C4-2B (cell line): ENCODE data around the gene TPSAB1.

Experiments
- H3K27ac ChIP-seq: fragments of 450-650 bp; 2 replicates; pipeline ENCODE4 v1.5.1; 2017
- ZFX ChIP-seq: fragments of 450-650 bp; IDR thresholded peaks from 2 replicates; pipeline ENCODE4 v1.6.1; 2017
- TF ChIP-seq, protein P1 (sequence below): fragments of 450-650 bp; conservative IDR thresholded peaks from 2 replicates; pipeline ENCODE4 v1.5.1; 2017; ENCODE audit warnings: mild to moderate bottlenecking

TPSAB1 gene

DNA sequence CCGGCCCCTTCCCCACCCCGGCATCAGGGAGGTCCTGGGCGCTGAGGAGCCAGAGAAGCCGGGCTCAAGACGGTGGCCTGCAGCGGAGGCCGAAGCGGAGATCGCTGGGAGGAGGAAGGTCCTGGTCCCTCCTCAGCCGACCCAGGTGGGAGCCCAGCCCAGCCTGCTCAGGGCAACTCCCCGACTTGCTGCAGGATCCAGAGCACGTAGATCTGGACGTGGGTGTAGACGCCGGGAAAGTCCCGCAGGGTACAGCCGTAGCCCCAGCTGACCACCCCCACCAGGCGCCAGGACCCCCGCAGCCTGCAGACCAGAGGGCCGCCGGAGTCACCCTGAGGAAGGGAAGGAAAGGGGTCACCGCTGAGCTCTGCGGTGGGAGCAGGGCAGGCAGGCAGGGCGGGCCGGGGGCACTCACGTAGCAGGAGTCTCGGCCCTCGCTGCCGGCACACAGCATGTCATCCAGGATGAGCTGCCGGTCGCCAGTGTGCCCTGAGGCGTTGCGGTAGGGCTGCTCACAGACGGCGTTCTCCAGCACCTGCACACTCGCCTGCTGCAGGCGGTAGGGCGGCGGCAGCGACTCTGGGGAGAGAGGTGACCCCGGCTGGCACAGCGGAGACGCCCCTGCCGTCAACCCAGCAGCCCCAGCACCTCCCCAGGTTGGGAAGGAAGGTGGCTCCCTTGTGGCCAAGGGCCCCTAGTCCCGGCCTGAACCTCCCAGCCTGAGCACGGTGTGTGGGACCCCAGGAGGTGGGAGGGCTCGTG is 20.8 kb downstream of the TPSAB1 start:
- TF ChIP-seq, protein P1, sequence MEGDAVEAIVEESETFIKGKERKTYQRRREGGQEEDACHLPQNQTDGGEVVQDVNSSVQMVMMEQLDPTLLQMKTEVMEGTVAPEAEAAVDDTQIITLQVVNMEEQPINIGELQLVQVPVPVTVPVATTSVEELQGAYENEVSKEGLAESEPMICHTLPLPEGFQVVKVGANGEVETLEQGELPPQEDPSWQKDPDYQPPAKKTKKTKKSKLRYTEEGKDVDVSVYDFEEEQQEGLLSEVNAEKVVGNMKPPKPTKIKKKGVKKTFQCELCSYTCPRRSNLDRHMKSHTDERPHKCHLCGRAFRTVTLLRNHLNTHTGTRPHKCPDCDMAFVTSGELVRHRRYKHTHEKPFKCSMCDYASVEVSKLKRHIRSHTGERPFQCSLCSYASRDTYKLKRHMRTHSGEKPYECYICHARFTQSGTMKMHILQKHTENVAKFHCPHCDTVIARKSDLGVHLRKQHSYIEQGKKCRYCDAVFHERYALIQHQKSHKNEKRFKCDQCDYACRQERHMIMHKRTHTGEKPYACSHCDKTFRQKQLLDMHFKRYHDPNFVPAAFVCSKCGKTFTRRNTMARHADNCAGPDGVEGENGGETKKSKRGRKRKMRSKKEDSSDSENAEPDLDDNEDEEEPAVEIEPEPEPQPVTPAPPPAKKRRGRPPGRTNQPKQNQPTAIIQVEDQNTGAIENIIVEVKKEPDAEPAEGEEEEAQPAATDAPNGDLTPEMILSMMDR = no peak
- no peak for TF ChIP-seq ZFX
- H3K27ac ChIP-seq = no peak overlapping the region

DNA sequence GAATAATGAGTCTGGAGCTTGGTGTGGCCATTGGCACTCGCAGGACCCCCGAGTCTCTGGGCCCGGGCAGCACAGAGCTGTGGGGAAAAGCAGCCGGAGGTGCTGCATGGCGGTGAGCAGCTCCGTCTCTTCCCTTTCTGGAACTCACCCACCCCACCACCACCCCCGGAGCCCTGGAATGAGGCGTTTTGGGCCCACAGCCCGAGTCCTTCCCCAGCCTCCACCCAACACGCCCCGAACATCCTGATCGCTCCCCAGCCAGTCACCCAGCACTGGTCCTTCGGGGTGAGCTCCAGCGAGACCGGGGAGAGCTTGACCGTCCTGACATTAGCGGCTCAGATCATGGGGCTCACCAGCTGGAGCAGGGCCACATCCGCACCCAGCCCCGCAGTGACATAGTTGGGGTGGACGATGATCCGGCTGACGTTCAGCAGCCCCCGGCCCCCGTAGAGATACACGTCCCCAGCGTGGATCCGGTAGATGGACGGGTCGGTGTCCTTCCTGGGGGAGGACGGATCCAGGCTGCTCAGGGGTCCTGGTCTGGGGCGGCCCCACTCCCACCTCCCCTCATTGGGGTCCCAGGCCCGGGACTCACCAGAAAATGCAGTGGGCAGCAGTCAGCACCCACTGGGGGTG is 21.8 kb downstream of the TPSAB1 start:
- no peak for TF ChIP-seq ZFX
- TF ChIP-seq, protein P1 = no peak
- no peak overlapping the region for H3K27ac ChIP-seq

DNA sequence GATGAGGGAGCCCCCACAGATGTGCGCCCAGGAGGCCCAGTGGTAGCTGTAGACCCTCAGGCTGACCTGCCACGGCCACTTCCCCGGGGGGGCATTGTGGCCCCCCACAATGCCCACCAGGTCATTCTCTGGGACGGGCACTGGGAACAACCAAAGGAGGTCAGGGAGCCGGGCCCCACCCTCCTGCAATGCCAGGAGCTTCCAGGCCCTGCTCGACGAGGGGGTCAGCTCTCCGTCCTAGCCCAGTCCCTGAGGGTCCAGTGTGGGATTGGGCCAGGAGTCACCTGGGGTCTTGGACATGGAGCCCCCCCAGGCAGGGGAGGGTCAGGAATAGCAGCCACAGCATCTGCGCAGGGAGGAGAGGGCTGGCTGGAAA is 22.3 kb downstream of the TPSAB1 start:
- TF ChIP-seq, protein P1 = no peak
- no peak for TF ChIP-seq ZFX
- no peak overlapping the region for H3K27ac ChIP-seq

DNA sequence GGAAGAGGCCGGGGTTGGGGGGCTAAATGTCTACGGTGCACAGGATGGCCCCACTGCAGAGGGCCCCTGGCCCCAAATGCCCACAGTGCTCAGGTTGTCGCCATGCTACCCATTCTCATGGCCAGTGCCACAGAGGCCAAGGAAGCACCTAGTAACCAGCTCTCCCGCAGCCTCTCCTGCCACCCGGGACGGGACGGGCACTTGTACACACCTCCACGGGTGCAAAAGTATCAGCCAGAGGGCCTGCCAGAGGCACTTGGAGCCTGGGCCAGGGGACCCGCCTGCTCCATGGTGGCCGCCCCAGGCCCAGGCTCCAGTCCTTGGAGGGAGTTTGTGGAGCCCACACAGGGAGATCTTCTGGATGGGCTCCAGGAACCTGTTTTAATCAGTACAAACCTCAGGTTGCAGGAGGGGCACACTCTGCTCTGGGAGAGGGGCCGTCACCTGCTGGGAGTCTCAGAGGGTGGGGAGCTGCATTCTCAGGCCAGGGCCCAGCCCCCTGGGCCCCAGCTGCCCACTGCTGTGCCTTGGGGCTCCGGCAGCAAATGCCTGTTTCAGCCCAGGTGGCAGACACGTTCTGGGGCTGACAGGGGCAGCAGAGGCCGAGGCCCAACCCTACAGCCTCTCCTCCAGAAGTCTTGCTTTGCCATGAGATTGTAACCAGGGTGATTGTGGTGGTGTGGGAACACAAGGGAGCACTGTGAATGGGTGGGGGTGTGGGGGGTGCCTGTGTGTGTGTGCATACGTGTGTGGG is 23.3 kb downstream of the TPSAB1 start:
- TF ChIP-seq ZFX = no peak
- TF ChIP-seq, protein P1 = no peak
- no peak overlapping the region for H3K27ac ChIP-seq

DNA sequence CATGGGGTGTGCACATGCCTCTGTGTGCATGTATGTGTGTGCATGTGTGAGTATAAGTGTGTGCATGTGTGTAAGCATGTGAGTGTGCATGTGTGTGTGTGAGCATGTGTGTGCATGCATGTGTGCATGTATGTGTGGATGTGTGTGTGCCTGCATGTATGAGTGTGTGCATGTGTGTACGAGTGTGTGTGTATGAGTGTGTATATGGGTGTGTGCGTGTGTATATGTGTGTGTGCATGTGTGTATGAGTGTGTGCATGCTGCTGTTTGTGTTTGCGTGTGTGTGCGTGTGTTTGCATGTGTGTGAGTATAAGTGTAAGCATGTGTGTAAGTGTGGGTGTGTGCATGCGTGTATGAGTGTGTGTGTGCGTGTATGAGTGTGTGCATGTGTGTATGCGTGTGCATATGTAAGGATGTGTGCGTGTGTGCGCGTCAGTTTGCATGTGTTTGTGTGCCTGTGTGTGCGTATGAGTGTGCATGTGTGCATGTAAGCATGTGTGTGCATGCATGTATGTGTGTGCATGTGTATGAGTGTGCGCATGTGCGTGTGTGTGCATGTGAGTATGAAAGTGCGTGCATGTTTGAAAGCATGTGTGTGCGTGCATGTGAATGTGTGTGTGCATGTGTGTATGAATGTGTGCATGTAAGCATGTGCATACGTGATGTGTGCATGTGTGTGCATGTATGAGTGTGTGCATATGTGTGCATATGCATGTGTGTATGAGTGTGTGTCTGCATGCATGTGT is 24.0 kb downstream of the TPSAB1 start:
- H3K27ac ChIP-seq = no peak overlapping the region
- TF ChIP-seq ZFX = no peak
- TF ChIP-seq, protein P1 = no peak

DNA sequence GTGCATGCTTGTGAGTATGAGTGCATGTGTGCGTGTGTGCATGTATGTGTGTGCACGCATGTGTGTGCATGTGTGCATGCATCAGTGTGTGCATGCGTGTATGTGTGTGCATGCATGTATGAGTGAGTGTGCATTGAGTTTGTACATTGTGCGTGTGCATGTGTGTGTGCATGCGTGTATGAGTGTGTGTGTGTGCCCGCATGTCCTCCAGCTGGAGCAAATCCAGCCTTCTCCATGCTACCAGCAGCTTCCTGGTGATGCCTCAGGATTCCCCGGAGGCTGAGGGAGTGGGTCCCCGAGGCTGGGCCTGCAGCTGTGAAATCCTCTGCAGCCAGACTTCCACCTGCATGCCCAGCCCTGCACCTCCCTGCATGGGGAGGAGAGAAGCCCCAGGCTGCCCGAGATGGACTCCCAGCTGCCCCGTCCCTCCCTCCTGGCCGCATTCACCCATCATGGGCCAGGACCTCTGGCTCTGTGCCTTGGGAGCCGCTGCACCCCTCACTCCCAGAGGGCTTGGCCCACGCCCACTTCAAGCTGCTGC is 24.7 kb downstream of the TPSAB1 start:
- no peak overlapping the region for H3K27ac ChIP-seq
- TF ChIP-seq, protein P1 = no peak
- no peak for TF ChIP-seq ZFX
